NCI-H146 treated with DMSO at 0.1 percent for 48 hours (cell line): ENCODE measurements around the gene CALCB.

Source experiments
- DNase-seq: peaks from one replicate; lab custom pipeline; 2025; ENCODE audit not compliant: unreplicated experiment; lab: John Stamatoyannopoulos, UW

CALCB gene

GRCh38 chr11:15117751-15118150 lies 44.4 kb downstream of the CALCB start:
- DNase-seq, result no peak

- no peak for DNase-seq
Observed at GRCh38 chr11:15118431-15118830, 45.0 kb downstream of the CALCB start.

- DNase-seq, result no peak
Observed at GRCh38 chr11:15119352-15119751, 46.0 kb downstream of the CALCB start.

GRCh38 chr11:15119826-15120225 lies 46.4 kb downstream of the CALCB start:
- no peak for DNase-seq

GRCh38 chr11:15123849-15124248 lies 50.5 kb downstream of the CALCB start:
- no peak for DNase-seq

GRCh38 chr11:15124528-15124927 lies 51.1 kb downstream of the CALCB start:
- DNase-seq, result no peak

- DNase-seq, result no peak
Observed at GRCh38 chr11:15127341-15127740, 53.9 kb downstream of the CALCB start.
